ENCODE measurements around the gene LAYN.

DNA sequence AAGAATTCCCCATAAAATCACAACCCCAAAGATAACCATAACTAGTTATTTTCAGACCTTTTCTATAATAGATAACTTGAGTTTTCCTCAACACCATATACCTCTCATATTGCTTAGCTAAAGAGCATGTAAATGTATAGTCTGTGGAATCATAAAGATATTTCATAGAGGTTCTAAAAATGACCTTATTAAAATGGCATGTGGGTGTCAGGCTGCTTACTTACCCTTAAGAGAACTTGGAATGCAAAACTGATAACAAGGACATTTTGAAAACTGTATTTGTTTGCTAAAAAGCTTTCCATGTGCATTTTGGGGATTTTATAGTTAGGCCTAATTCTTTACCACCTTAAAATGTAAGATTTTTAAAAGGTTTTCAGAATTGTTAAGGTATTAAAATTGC is 66.5 kb downstream of the LAYN start:
- TF ChIP-seq POLR2A (IDR thresholded peaks at IDR 0.05): no peak
- TF ChIP-seq, protein P1, sequence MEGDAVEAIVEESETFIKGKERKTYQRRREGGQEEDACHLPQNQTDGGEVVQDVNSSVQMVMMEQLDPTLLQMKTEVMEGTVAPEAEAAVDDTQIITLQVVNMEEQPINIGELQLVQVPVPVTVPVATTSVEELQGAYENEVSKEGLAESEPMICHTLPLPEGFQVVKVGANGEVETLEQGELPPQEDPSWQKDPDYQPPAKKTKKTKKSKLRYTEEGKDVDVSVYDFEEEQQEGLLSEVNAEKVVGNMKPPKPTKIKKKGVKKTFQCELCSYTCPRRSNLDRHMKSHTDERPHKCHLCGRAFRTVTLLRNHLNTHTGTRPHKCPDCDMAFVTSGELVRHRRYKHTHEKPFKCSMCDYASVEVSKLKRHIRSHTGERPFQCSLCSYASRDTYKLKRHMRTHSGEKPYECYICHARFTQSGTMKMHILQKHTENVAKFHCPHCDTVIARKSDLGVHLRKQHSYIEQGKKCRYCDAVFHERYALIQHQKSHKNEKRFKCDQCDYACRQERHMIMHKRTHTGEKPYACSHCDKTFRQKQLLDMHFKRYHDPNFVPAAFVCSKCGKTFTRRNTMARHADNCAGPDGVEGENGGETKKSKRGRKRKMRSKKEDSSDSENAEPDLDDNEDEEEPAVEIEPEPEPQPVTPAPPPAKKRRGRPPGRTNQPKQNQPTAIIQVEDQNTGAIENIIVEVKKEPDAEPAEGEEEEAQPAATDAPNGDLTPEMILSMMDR (IDR thresholded peaks at IDR 0.05): no peak
